Measurements from ENCODE around the gene SAPCD2. TPM values are rescaled to one million over a fixed set of nuclear protein-coding genes. Genes with fewer than 3 reads are reported as not detected.

SAPCD2 gene
- total RNA-seq, 2 donors from 2014 or later, result 0.27 to 0.39 TPM

- DNase-seq (no peak), ATAC-seq (no peak)
- Mint-ChIP-seq H3K27me3 (no peaks in the 10 kb centered on the region), H3K27ac (no peak overlapping the region), H3K4me3 (no peak overlapping the region), H3K4me1 (peaks cover 6% of the 10 kb centered on the region), H3K36me3 (ENCODE audit: low read depth) (peaks cover 4% of the 10 kb centered on the region)
- H3K9me3 ChIP-seq (ENCODE audit: control insufficient read depth, low read length, poor library complexity, severe bottlenecking), result no peaks in the 10 kb centered on the region
Measured at GRCh38 chr9:137020771-137021567, 49.4 kb downstream of the SAPCD2 start.

- no peak overlapping the region for H3K4me3 Mint-ChIP-seq
- ATAC-seq (no peak), DNase-seq (no peak)
- no peak overlapping the region for H3K27ac Mint-ChIP-seq
- peaks cover 4% of the 10 kb centered on the region for H3K36me3 Mint-ChIP-seq (ENCODE audit: low read depth)
- peaks cover 6% of the 10 kb centered on the region for H3K4me1 Mint-ChIP-seq
- H3K27me3 Mint-ChIP-seq, result no peaks in the 10 kb centered on the region
- no peaks in the 10 kb centered on the region for H3K9me3 ChIP-seq (ENCODE audit: control insufficient read depth, low read length, poor library complexity, severe bottlenecking)
Measured at GRCh38 chr9:137019891-137020683, 50.3 kb downstream of the SAPCD2 start.

GRCh38 chr9:137018761-137019559 lies 51.4 kb downstream of the SAPCD2 start:
- no peak overlapping the region for H3K27ac Mint-ChIP-seq
- H3K36me3 Mint-ChIP-seq (ENCODE audit: low read depth), result peaks cover 4% of the 10 kb centered on the region
- peaks cover 6% of the 10 kb centered on the region for H3K4me1 Mint-ChIP-seq
- no peaks in the 10 kb centered on the region for H3K9me3 ChIP-seq (ENCODE audit: control insufficient read depth, low read length, poor library complexity, severe bottlenecking)
- ATAC-seq (no peak), DNase-seq (no peak)
- no peak overlapping the region for H3K4me3 Mint-ChIP-seq
- no peaks in the 10 kb centered on the region for H3K27me3 Mint-ChIP-seq

- ATAC-seq, result no peak
- no peak for DNase-seq
- no peak overlapping the region for H3K4me3 Mint-ChIP-seq
- H3K27ac Mint-ChIP-seq, result no peak overlapping the region
- no peaks in the 10 kb centered on the region for H3K27me3 Mint-ChIP-seq
- H3K9me3 ChIP-seq (ENCODE audit: control insufficient read depth, low read length, poor library complexity, severe bottlenecking), result no peaks in the 10 kb centered on the region
- H3K36me3 Mint-ChIP-seq (ENCODE audit: low read depth), result peaks cover 4% of the 10 kb centered on the region
- peaks cover 6% of the 10 kb centered on the region for H3K4me1 Mint-ChIP-seq
Measured at GRCh38 chr9:137017791-137018497, 52.4 kb downstream of the SAPCD2 start.

GRCh38 chr9:137017071-137017470 lies 53.3 kb downstream of the SAPCD2 start:
- H3K27me3 Mint-ChIP-seq, result no peaks in the 10 kb centered on the region
- H3K4me1 Mint-ChIP-seq, result peaks cover 4% of the 10 kb centered on the region
- DNase-seq (no peak), ATAC-seq (no peak)
- H3K27ac Mint-ChIP-seq, result no peak overlapping the region
- H3K4me3 Mint-ChIP-seq, result no peak overlapping the region
- no peaks in the 10 kb centered on the region for H3K9me3 ChIP-seq (ENCODE audit: control insufficient read depth, low read length, poor library complexity, severe bottlenecking)
- H3K36me3 Mint-ChIP-seq (ENCODE audit: low read depth), result peaks cover 4% of the 10 kb centered on the region

- Mint-ChIP-seq H3K4me1 (peaks cover 3% of the 10 kb centered on the region), H3K36me3 (ENCODE audit: low read depth) (peaks cover 5% of the 10 kb centered on the region), H3K27me3 (no peaks in the 10 kb centered on the region), H3K4me3 (no peak overlapping the region), H3K27ac (no peak overlapping the region)
- DNase-seq, result no peak
- no peaks in the 10 kb centered on the region for H3K9me3 ChIP-seq (ENCODE audit: control insufficient read depth, low read length, poor library complexity, severe bottlenecking)
- no peak for ATAC-seq
Measured at GRCh38 chr9:137016436-137016835, 53.9 kb downstream of the SAPCD2 start.

- Mint-ChIP-seq H3K27me3 (no peaks in the 10 kb centered on the region), H3K4me3 (no peak overlapping the region), H3K4me1 (peaks cover 3% of the 10 kb centered on the region), H3K36me3 (ENCODE audit: low read depth) (peaks cover 7% of the 10 kb centered on the region), H3K27ac (no peak overlapping the region)
- DNase-seq, result no peak
- H3K9me3 ChIP-seq (ENCODE audit: control insufficient read depth, low read length, poor library complexity, severe bottlenecking), result no peaks in the 10 kb centered on the region
- ATAC-seq, result no peak
Measured at GRCh38 chr9:137015976-137016375, 54.4 kb downstream of the SAPCD2 start.

GRCh38 chr9:137015540-137015930 lies 54.8 kb downstream of the SAPCD2 start:
- Mint-ChIP-seq H3K27ac (no peak overlapping the region), H3K4me1 (peaks cover 3% of the 10 kb centered on the region), H3K36me3 (ENCODE audit: low read depth) (peaks cover 7% of the 10 kb centered on the region), H3K4me3 (no peak overlapping the region), H3K27me3 (no peaks in the 10 kb centered on the region)
- H3K9me3 ChIP-seq (ENCODE audit: control insufficient read depth, low read length, poor library complexity, severe bottlenecking), result no peaks in the 10 kb centered on the region
- ATAC-seq, result no peak
- no peak for DNase-seq

GRCh38 chr9:137014776-137015539 lies 55.4 kb downstream of the SAPCD2 start:
- Mint-ChIP-seq H3K27me3 (no peaks in the 10 kb centered on the region), H3K4me3 (no peak overlapping the region), H3K36me3 (ENCODE audit: low read depth) (peaks cover 7% of the 10 kb centered on the region), H3K27ac (no peak overlapping the region), H3K4me1 (peaks cover 3% of the 10 kb centered on the region)
- ATAC-seq, result no peak
- no peak for DNase-seq
- H3K9me3 ChIP-seq (ENCODE audit: control insufficient read depth, low read length, poor library complexity, severe bottlenecking), result no peaks in the 10 kb centered on the region

GRCh38 chr9:137014166-137014565 lies 56.2 kb downstream of the SAPCD2 start:
- Mint-ChIP-seq H3K36me3 (ENCODE audit: low read depth) (peaks cover 7% of the 10 kb centered on the region), H3K4me1 (no peaks in the 10 kb centered on the region), H3K27ac (no peak overlapping the region), H3K27me3 (no peaks in the 10 kb centered on the region), H3K4me3 (no peak overlapping the region)
- DNase-seq (no peak), ATAC-seq (no peak)
- H3K9me3 ChIP-seq (ENCODE audit: control insufficient read depth, low read length, poor library complexity, severe bottlenecking), result no peaks in the 10 kb centered on the region

- peaks cover 7% of the 10 kb centered on the region for H3K36me3 Mint-ChIP-seq (ENCODE audit: low read depth)
- ATAC-seq, result no peak
- H3K27ac Mint-ChIP-seq, result no peak overlapping the region
- no peaks in the 10 kb centered on the region for H3K9me3 ChIP-seq (ENCODE audit: control insufficient read depth, low read length, poor library complexity, severe bottlenecking)
- no peak overlapping the region for H3K4me3 Mint-ChIP-seq
- no peaks in the 10 kb centered on the region for H3K4me1 Mint-ChIP-seq
- no peak for DNase-seq
- no peaks in the 10 kb centered on the region for H3K27me3 Mint-ChIP-seq
Measured at GRCh38 chr9:137013571-137013940, 56.8 kb downstream of the SAPCD2 start.

Measured in T-helper 17 cell (primary cell).